ENCODE results near the gene LIMS2. TPM values are rescaled to one million over a fixed set of nuclear protein-coding genes. Genes with fewer than 3 reads are reported as not detected.

Gene LIMS2
- total RNA-seq, 2 donors from 2014 or later: 6.6 to 37.2 TPM

- no peak overlapping the region for H3K9ac ChIP-seq (ENCODE audit: low read depth in 2 of 2, low read length in 2 of 2)
- no peak overlapping the region for H3K4me3 ChIP-seq
- no peaks in the 10 kb centered on the region for H3K27me3 ChIP-seq
- H3K4me1 ChIP-seq: no peaks in the 10 kb centered on the region
- H3K36me3 ChIP-seq: no peaks in the 10 kb centered on the region
- TF ChIP-seq CTCF (IDR thresholded peaks at IDR 0.05): no peak
- H3K9me3 ChIP-seq: no peaks in the 10 kb centered on the region
- intact Hi-C loops (cut with DNase I): no loop called here
- no peak overlapping the region for H3K27ac ChIP-seq
- no peak for DNase-seq
These were observed 21.8 kb downstream of the LIMS2 start for GRCh38 chr2:127653421-127654083.

DNA sequence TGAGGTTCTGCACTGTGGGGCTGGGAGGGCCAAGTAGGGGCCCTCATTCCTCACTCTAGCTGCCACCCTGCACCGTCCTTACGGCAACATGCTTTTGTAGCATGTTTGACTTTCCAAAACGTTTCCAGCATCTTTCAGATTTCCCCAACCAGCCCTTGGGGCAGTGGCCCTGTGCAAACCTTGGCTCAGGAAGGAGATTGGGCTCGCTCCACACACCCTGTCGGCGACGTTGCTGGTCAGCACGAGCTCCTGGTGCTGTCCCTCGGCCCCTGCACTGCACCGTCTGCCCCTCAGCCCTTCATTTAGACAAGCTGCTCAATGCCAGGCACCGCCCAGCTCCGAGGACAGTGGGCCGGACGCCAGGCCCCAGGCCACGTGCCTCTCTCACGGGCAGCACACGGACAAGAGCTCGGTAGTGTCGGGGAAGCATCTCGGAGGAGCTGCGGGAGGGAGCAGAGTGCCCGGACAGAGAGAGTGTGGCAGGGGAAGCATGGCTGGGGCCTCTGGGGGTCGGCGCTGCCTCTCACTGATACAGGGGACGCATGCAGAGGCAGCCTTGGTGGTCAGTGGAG is 22.5 kb downstream of the LIMS2 start:
- DNase-seq: no peak
- H3K27ac ChIP-seq: no peak overlapping the region

GRCh38 chr2:127651971-127652550 is 23.3 kb downstream of the LIMS2 start:
- no peak for DNase-seq
- H3K4me3 ChIP-seq: no peak overlapping the region
- no peak overlapping the region for H3K9ac ChIP-seq (ENCODE audit: low read depth in 2 of 2, low read length in 2 of 2)
- no peaks in the 10 kb centered on the region for H3K4me1 ChIP-seq
- no peaks in the 10 kb centered on the region for H3K27me3 ChIP-seq
- H3K27ac ChIP-seq: no peak overlapping the region
- no peaks in the 10 kb centered on the region for H3K9me3 ChIP-seq
- intact Hi-C loops (cut with DNase I): no loop called here
- no peaks in the 10 kb centered on the region for H3K36me3 ChIP-seq
- TF ChIP-seq CTCF (IDR thresholded peaks at IDR 0.05): no peak

More for the DNA sequence above, 22.5 kb downstream of the LIMS2 start:
- Histone ChIP-seq H3K9me3 (no peaks in the 10 kb centered on the region), H3K36me3 (no peaks in the 10 kb centered on the region), H3K27me3 (no peaks in the 10 kb centered on the region), H3K4me1 (no peaks in the 10 kb centered on the region), H3K9ac (ENCODE audit: low read depth in 2 of 2, low read length in 2 of 2) (peak overlapping the region in 1 of 2 donors; percentile 14), H3K4me3 (no peak overlapping the region)
- intact Hi-C loops (cut with DNase I): no loop called here
- TF ChIP-seq CTCF (IDR thresholded peaks at IDR 0.05): no peak

DNA sequence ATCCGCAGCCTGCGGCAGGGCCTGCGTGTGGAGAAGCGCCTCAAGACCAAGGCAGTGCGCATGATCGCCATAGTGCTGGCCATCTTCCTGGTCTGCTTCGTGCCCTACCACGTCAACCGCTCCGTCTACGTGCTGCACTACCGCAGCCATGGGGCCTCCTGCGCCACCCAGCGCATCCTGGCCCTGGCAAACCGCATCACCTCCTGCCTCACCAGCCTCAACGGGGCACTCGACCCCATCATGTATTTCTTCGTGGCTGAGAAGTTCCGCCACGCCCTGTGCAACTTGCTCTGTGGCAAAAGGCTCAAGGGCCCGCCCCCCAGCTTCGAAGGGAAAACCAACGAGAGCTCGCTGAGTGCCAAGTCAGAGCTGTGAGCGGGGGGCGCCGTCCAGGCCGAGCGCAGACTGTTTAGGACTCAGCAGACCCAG is 23.9 kb downstream of the LIMS2 start:
- no peak for DNase-seq
- H3K27me3 ChIP-seq: no peaks in the 10 kb centered on the region
- H3K9me3 ChIP-seq: no peaks in the 10 kb centered on the region
- peak overlapping the region in 1 of 2 donors; percentile 24 for H3K9ac ChIP-seq (ENCODE audit: low read depth in 2 of 2, low read length in 2 of 2)
- no peak for TF ChIP-seq CTCF (IDR thresholded peaks at IDR 0.05)
- H3K4me1 ChIP-seq: no peaks in the 10 kb centered on the region
- intact Hi-C loops (cut with DNase I): no loop called here
- no peak overlapping the region for H3K27ac ChIP-seq
- no peak overlapping the region for H3K4me3 ChIP-seq
- H3K36me3 ChIP-seq: no peaks in the 10 kb centered on the region

DNA sequence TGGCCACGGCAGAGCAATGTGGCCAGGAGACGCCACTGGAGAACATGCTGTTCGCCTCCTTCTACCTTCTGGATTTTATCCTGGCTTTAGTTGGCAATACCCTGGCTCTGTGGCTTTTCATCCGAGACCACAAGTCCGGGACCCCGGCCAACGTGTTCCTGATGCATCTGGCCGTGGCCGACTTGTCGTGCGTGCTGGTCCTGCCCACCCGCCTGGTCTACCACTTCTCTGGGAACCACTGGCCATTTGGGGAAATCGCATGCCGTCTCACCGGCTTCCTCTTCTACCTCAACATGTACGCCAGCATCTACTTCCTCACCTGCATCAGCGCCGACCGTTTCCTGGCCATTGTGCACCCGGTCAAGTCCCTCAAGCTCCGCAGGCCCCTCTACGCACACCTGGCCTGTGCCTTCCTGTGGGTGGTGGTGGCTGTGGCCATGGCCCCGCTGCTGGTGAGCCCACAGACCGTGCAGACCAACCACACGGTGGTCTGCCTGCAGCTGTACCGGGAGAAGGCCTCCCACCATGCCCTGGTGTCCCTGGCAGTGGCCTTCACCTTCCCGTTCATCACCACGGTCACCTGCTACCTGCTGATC is 24.4 kb downstream of the LIMS2 start:
- TF ChIP-seq CTCF (IDR thresholded peaks at IDR 0.05): no peak
- intact Hi-C loops (cut with DNase I): no loop called here

More for the DNA sequence above, 24.4 kb downstream of the LIMS2 start:
- Histone ChIP-seq H3K27ac (no peak overlapping the region), H3K9me3 (no peaks in the 10 kb centered on the region), H3K4me3 (no peak overlapping the region), H3K27me3 (no peaks in the 10 kb centered on the region), H3K9ac (ENCODE audit: low read depth in 2 of 2, low read length in 2 of 2) (no peak overlapping the region), H3K36me3 (no peaks in the 10 kb centered on the region), H3K4me1 (no peaks in the 10 kb centered on the region)
- no peak for DNase-seq

All from colonic mucosa (tissue), 4 donors.